Measurements from ENCODE around the gene STEAP1B.
"Not testable (repeated sequence)": the region's sequence is repeated elsewhere in the genome, so short reads cannot be mapped to it uniquely, and the experiment has no call there.

The STEAP1B gene

GRCh38 chr7:22452142-22452959 is 47.6 kb downstream of the STEAP1B start:
- Histone ChIP-seq H4K12ac (ENCODE audit: low read depth, low read length) (no peak overlapping the region), H4K91ac (ENCODE audit: low read depth, low read length) (no peak overlapping the region), H3K4me1 (ENCODE audit: control insufficient read depth in 1 of 2, insufficient read depth in 2 of 2, low read length in 2 of 2) (peaks cover 4 to 11% of the 10 kb centered on the region in 2 experiments), H3K23ac (ENCODE audit: low read length) (no peak overlapping the region), H3K4me3 (ENCODE audit: low read depth, low read length) (no peak overlapping the region), H3K9ac (ENCODE audit: low read length) (no peak overlapping the region), H4K8ac (ENCODE audit: low read depth, low read length) (no peak overlapping the region), H2AFZ (ENCODE audit: insufficient read depth, low read length, poor library complexity) (peak overlapping the region; percentile 4), H3K9me3 (ENCODE audit: insufficient read depth, low read depth, low read length) (no peaks in the 10 kb centered on the region), H3K4me2 (ENCODE audit: low read length) (peak overlapping the region; percentile 57), H3K27me3 (ENCODE audit: insufficient read depth, low read length) (no peaks in the 10 kb centered on the region), H3K18ac (ENCODE audit: low read length) (no peak overlapping the region), H2AK5ac (ENCODE audit: low read length) (no peak overlapping the region), H2BK120ac (ENCODE audit: insufficient read depth, low read length, poor library complexity) (no peak overlapping the region), H2BK12ac (ENCODE audit: low read length) (no peak overlapping the region), H3K79me1 (ENCODE audit: low read length) (peaks cover 2% of the 10 kb centered on the region), H3K4ac (ENCODE audit: low read depth, low read length) (no peak overlapping the region), H3K14ac (ENCODE audit: low read length) (no peak overlapping the region), H3K27ac (ENCODE audit: low read depth, low read length) (no peak overlapping the region), H3K79me2 (ENCODE audit: control insufficient read depth, insufficient read depth, low read length, poor library complexity) (no peaks in the 10 kb centered on the region), H2BK5ac (ENCODE audit: low read depth, low read length, poor library complexity) (no peak overlapping the region), H3K36me3 (ENCODE audit: control insufficient read depth in 1 of 2, insufficient read depth in 2 of 2, low read length in 2 of 2) (no peaks in the 10 kb centered on the region)
- DNase-seq = peak in 1 of 2 donors; percentile 60
- no CpG with 5 or more reads among the region's 19 CpGs for WGBS (ENCODE audit: extremely low coverage, insufficient coverage, insufficient read length)

- DNase-seq; H3K9ac ChIP-seq (ENCODE audit: low read length); H3K79me2 ChIP-seq (ENCODE audit: control insufficient read depth, insufficient read depth, low read length, poor library complexity); H4K12ac ChIP-seq (ENCODE audit: low read depth, low read length); H3K4me3 ChIP-seq (ENCODE audit: low read depth, low read length); H3K18ac ChIP-seq (ENCODE audit: low read length); H3K27ac ChIP-seq (ENCODE audit: low read depth, low read length); H3K14ac ChIP-seq (ENCODE audit: low read length); H3K79me1 ChIP-seq (ENCODE audit: low read length); H3K4ac ChIP-seq (ENCODE audit: low read depth, low read length); H3K4me2 ChIP-seq (ENCODE audit: low read length); H2BK120ac ChIP-seq (ENCODE audit: insufficient read depth, low read length, poor library complexity); H3K23ac ChIP-seq (ENCODE audit: low read length); H2AFZ ChIP-seq (ENCODE audit: insufficient read depth, low read length, poor library complexity); H3K36me3 ChIP-seq (ENCODE audit: control insufficient read depth in 1 of 2, insufficient read depth in 2 of 2, low read length in 2 of 2); H3K9me3 ChIP-seq (ENCODE audit: insufficient read depth, low read depth, low read length); H2BK5ac ChIP-seq (ENCODE audit: low read depth, low read length, poor library complexity); H3K27me3 ChIP-seq (ENCODE audit: insufficient read depth, low read length); H4K8ac ChIP-seq (ENCODE audit: low read depth, low read length); H4K91ac ChIP-seq (ENCODE audit: low read depth, low read length); H2AK5ac ChIP-seq (ENCODE audit: low read length); H2BK12ac ChIP-seq (ENCODE audit: low read length): not testable (repeated sequence)
- H3K4me1 ChIP-seq (ENCODE audit: control insufficient read depth in 1 of 2, insufficient read depth in 2 of 2, low read length in 2 of 2) = peaks cover 4 to 11% of the 10 kb centered on the region in 2 experiments
These were observed 50.0 kb downstream of the STEAP1B start for GRCh38 chr7:22450013-22450412.

GRCh38 chr7:22447762-22448161 is 52.2 kb downstream of the STEAP1B start:
- Histone ChIP-seq H3K27ac (ENCODE audit: low read depth, low read length) (no peak overlapping the region), H4K12ac (ENCODE audit: low read depth, low read length) (no peak overlapping the region), H3K18ac (ENCODE audit: low read length) (no peak overlapping the region), H3K4me3 (ENCODE audit: low read depth, low read length) (no peak overlapping the region), H3K36me3 (ENCODE audit: control insufficient read depth in 1 of 2, insufficient read depth in 2 of 2, low read length in 2 of 2) (no peaks in the 10 kb centered on the region), H2BK120ac (ENCODE audit: insufficient read depth, low read length, poor library complexity) (no peak overlapping the region), H3K14ac (ENCODE audit: low read length) (no peak overlapping the region), H2AFZ (ENCODE audit: insufficient read depth, low read length, poor library complexity) (no peak overlapping the region), H4K91ac (ENCODE audit: low read depth, low read length) (no peak overlapping the region), H3K79me1 (ENCODE audit: low read length) (no peaks in the 10 kb centered on the region), H4K8ac (ENCODE audit: low read depth, low read length) (no peak overlapping the region), H3K4me2 (ENCODE audit: low read length) (no peak overlapping the region), H3K4ac (ENCODE audit: low read depth, low read length) (no peak overlapping the region), H3K23ac (ENCODE audit: low read length) (no peak overlapping the region), H3K4me1 (ENCODE audit: control insufficient read depth in 1 of 2, insufficient read depth in 2 of 2, low read length in 2 of 2) (peaks cover 4 to 5% of the 10 kb centered on the region in 2 experiments), H3K9ac (ENCODE audit: low read length) (no peak overlapping the region), H2AK5ac (ENCODE audit: low read length) (no peak overlapping the region), H3K27me3 (ENCODE audit: insufficient read depth, low read length) (no peaks in the 10 kb centered on the region), H3K9me3 (ENCODE audit: insufficient read depth, low read depth, low read length) (no peaks in the 10 kb centered on the region), H2BK5ac (ENCODE audit: low read depth, low read length, poor library complexity) (no peak overlapping the region), H3K79me2 (ENCODE audit: control insufficient read depth, insufficient read depth, low read length, poor library complexity) (no peaks in the 10 kb centered on the region), H2BK12ac (ENCODE audit: low read length) (no peak overlapping the region)
- WGBS (ENCODE audit: extremely low coverage, insufficient coverage, insufficient read length) = no CpG with 5 or more reads among the region's 3 CpGs
- no peak for DNase-seq

- Histone ChIP-seq H3K14ac (ENCODE audit: low read length) (no peak overlapping the region), H3K27ac (ENCODE audit: low read depth, low read length) (no peak overlapping the region), H4K8ac (ENCODE audit: low read depth, low read length) (no peak overlapping the region), H3K4me2 (ENCODE audit: low read length) (no peak overlapping the region), H4K12ac (ENCODE audit: low read depth, low read length) (no peak overlapping the region), H4K91ac (ENCODE audit: low read depth, low read length) (no peak overlapping the region), H3K27me3 (ENCODE audit: insufficient read depth, low read length) (no peaks in the 10 kb centered on the region), H3K18ac (ENCODE audit: low read length) (no peak overlapping the region), H3K4ac (ENCODE audit: low read depth, low read length) (no peak overlapping the region), H2BK12ac (ENCODE audit: low read length) (no peak overlapping the region), H3K4me3 (ENCODE audit: low read depth, low read length) (no peak overlapping the region), H2AK5ac (ENCODE audit: low read length) (no peak overlapping the region), H2BK120ac (ENCODE audit: insufficient read depth, low read length, poor library complexity) (no peak overlapping the region), H3K36me3 (ENCODE audit: control insufficient read depth in 1 of 2, insufficient read depth in 2 of 2, low read length in 2 of 2) (no peaks in the 10 kb centered on the region), H3K9me3 (ENCODE audit: insufficient read depth, low read depth, low read length) (no peaks in the 10 kb centered on the region), H2AFZ (ENCODE audit: insufficient read depth, low read length, poor library complexity) (no peak overlapping the region), H3K79me2 (ENCODE audit: control insufficient read depth, insufficient read depth, low read length, poor library complexity) (no peaks in the 10 kb centered on the region), H3K9ac (ENCODE audit: low read length) (no peak overlapping the region), H3K79me1 (ENCODE audit: low read length) (no peaks in the 10 kb centered on the region), H3K4me1 (ENCODE audit: control insufficient read depth in 1 of 2, insufficient read depth in 2 of 2, low read length in 2 of 2) (peaks cover 9% of the 10 kb centered on the region in 2 experiments), H2BK5ac (ENCODE audit: low read depth, low read length, poor library complexity) (no peak overlapping the region), H3K23ac (ENCODE audit: low read length) (no peak overlapping the region)
- DNase-seq = no peak
These were observed 53.0 kb downstream of the STEAP1B start for GRCh38 chr7:22447008-22447407.
